ENCODE data around the gene KLHL36.
A peak's percentile ranks its signal among the peaks of the same experiment; 100 is the strongest.
"Not testable (repeated sequence)": the region's sequence is repeated elsewhere in the genome, so short reads cannot be mapped to it uniquely, and the experiment has no call there.

KLHL36 gene

GRCh38 chr16:84673561-84673960 is 25.2 kb downstream of the KLHL36 start:
- DNase-seq: no peak

GRCh38 chr16:84675423-84675822 is 27.1 kb downstream of the KLHL36 start:
- DNase-seq: no peak

- DNase-seq: no peak
Measured at GRCh38 chr16:84675884-84676283, 27.6 kb downstream of the KLHL36 start.

- no peak for DNase-seq
Measured at GRCh38 chr16:84677017-84677803, 28.9 kb downstream of the KLHL36 start.

- DNase-seq: no peak
Measured at GRCh38 chr16:84677849-84678248, 29.5 kb downstream of the KLHL36 start.

- no peak for DNase-seq
Measured at GRCh38 chr16:84678541-84678940, 30.2 kb downstream of the KLHL36 start.

GRCh38 chr16:84680165-84680842 is 32.0 kb downstream of the KLHL36 start:
- DNase-seq: no peak

DNA sequence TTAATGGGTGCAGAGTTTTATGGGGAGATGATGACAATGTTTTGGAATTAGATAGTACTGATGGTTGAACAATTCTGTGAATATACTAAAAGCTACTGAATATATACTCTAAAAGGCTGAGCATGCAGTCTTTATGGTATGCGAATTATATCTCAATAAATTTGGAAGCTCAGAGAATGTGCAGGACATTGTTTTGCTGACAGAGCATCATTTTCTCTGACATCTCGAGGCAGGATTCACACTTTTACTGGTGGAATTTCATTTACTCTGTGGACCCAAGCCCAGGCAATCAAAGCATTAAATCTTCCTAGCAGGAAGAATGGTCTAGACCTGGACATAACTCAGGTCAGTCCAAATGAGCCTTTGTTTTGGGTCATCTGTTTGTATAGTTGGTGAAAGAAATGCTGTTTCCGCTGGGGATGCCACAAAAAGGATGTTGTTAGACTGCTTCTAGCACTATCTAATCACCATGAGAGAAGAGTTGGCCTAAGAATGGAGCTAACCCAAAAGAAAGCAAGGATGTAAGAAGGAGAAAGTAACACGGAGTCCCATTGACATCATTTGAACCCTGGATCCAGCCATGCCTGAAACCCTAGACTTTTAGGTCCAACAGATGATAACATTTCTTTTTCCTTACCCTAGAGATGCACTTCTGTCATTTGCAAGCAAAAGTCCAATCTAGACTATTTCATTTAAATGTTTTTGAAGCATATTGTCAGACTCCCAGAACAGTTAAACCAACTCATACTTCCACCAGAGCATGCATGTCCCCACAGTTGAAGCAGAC is 32.7 kb downstream of the KLHL36 start:
- DNase-seq: no peak

DNA sequence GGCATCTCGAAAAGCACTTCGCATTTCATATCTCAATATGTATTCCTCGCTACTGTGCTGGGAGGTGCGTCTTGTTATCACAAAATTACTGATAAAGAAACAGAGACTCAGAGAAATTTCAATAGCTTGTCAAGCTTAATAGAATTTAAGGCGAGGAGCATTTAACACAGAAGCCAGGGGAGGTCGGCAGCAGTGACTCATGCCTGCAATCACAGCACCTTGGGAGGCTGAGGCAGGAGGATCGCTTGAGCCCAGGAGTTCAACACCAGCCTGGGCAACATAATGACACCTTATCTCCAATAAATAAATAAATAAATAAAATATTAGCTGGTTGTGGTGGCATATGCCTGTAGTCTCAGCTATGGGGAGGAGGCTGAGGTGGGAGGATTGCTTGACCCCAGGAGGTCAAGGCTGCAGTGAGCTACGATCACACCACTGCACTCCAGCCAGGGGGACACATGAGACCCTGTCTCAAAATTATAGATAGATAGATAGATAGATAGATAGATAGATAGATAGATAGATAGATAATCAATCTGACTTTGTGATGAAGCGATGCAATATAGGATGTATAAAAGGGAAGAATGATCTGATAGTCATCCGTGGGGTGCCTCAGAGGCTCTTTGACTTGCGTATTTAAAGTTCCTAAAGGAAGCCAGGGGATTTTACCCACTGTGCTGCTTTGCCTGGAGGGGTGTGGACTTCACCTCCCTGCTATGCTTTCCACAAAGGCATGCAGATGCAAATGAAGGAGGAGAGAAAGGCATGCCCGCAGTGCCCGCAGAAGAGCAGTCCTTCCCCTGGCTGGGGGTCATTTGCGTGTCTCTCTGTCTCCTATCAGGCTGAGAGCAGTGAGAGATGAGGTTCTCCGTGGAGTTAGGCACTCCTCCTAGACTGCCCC is 35.6 kb downstream of the KLHL36 start:
- DNase-seq: no peak

- no peak for DNase-seq
Measured at GRCh38 chr16:84684592-84684965, 36.3 kb downstream of the KLHL36 start.

DNA sequence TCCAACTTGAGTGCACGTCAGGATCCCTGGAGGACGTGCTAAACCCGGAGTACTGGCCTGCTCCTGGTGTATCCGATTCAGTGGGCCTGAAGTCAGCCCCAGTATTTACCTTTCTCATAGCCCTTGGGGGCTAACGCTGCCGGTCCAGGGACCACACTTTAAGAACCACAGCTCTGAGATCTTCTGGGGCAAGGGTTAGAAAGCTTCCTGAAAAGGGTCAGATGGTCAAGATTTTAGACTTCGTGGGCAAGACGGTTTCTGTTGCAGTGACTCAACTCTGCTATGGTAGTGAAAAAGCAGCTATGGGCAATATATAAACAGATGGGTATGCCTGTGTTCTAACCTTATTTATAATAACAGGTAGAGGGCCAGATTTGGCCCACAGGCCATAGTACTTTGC is 36.9 kb downstream of the KLHL36 start:
- no peak for DNase-seq

GRCh38 chr16:84686707-84687298 is 38.5 kb downstream of the KLHL36 start:
- DNase-seq: no peak

- DNase-seq: peak; percentile 27
Measured at GRCh38 chr16:84687715-84688114, 39.4 kb downstream of the KLHL36 start.

DNA sequence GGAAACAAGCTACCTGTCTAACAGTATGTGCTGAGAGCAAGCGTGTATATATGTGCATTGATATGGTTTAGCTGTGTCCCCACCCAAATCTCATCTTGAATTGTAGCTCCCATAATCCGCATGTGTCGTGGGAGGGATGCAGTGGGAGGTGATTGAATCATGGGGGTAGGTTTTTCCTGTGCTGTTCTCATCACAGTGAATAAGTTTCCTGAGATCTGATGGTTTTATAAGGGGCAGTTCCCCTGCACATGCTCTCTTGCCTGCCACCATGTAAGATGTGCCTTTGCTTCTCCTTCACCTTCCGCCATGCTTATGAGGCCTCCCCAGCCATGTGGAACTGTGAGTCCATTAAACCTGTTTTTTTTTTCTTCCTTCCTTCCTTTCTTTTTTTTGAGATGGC is 39.9 kb downstream of the KLHL36 start:
- DNase-seq: not testable (repeated sequence)

DNA sequence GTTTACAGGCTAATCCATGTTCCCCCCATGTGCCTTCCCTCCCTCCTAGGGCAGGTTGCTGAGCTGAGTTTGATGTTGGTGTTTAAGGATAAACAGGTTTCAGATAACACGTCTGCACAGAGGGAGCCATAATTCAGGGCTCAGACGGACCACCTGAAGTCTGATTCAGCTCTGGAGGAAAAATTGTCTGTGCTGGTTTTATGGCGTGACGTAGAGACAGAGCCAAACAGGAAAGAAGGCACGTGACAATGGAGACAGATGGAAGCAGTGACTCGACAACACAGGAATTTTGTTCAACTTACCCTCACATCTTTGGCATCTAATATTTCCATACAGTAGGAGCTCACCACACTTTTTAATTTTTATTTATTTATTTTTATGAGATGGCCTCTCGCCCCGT is 40.8 kb downstream of the KLHL36 start:
- no peak for DNase-seq

DNA sequence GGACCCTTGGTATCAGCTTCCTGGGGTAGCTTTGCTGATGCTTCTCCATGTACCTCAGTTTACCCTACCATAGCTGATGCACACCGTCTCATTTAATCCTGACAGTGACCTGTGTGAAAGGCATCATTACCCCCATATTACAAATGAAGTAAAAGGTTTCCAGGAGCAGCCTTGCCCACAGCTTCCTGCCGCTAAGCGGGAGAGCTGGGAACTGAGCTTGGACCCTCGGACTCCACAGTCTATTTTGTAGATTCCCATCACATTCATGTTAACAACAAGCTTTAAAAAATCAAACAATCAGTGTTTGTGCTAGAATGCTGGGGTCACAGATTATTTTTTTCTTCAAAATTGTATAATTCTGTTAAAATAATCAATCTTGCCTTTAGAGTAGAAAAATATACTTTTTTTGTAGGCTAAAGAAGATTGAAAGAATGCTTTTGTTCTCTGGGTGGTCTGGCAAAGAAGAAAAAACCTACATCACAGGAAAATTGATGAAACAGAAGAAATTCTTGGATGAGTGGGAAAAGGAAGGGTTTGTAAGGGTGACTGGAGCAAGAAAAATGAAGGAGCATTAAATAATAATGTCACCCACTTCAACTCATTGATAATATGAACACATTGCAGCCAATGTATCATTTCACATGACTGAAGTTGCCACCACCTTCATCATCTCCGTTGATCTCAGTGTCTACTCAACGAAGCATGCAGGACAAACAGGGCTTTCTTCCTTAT is 41.9 kb downstream of the KLHL36 start:
- DNase-seq: no peak

GRCh38 chr16:84692451-84693214 is 44.3 kb downstream of the KLHL36 start:
- DNase-seq: no peak

GRCh38 chr16:84693869-84694268 is 45.6 kb downstream of the KLHL36 start:
- not testable (repeated sequence) for DNase-seq

GRCh38 chr16:84694980-84695379 is 46.7 kb downstream of the KLHL36 start:
- no peak for DNase-seq

GRCh38 chr16:84699147-84699711 is 50.9 kb downstream of the KLHL36 start:
- DNase-seq: no peak
